ENCODE data around the gene ZBED4. TPM values are rescaled to one million over a fixed set of nuclear protein-coding genes. Genes with fewer than 3 reads are reported as not detected.
A peak's percentile ranks its signal among the peaks of the same experiment; 100 is the strongest.

Gene ZBED4
- total RNA-seq, 1 experiment from 2014 or later, result 29.2 TPM

- TF ChIP-seq, protein P1, sequence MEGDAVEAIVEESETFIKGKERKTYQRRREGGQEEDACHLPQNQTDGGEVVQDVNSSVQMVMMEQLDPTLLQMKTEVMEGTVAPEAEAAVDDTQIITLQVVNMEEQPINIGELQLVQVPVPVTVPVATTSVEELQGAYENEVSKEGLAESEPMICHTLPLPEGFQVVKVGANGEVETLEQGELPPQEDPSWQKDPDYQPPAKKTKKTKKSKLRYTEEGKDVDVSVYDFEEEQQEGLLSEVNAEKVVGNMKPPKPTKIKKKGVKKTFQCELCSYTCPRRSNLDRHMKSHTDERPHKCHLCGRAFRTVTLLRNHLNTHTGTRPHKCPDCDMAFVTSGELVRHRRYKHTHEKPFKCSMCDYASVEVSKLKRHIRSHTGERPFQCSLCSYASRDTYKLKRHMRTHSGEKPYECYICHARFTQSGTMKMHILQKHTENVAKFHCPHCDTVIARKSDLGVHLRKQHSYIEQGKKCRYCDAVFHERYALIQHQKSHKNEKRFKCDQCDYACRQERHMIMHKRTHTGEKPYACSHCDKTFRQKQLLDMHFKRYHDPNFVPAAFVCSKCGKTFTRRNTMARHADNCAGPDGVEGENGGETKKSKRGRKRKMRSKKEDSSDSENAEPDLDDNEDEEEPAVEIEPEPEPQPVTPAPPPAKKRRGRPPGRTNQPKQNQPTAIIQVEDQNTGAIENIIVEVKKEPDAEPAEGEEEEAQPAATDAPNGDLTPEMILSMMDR (IDR thresholded peaks at IDR 0.05), result no peak
- TF ChIP-seq TP53 (CRISPR knock-in tag; IDR thresholded peaks at IDR 0.05) (no peak), TEAD4 (CRISPR knock-in tag; IDR thresholded peaks at IDR 0.05) (no peak)
- TF ChIP-seq, protein P2, sequence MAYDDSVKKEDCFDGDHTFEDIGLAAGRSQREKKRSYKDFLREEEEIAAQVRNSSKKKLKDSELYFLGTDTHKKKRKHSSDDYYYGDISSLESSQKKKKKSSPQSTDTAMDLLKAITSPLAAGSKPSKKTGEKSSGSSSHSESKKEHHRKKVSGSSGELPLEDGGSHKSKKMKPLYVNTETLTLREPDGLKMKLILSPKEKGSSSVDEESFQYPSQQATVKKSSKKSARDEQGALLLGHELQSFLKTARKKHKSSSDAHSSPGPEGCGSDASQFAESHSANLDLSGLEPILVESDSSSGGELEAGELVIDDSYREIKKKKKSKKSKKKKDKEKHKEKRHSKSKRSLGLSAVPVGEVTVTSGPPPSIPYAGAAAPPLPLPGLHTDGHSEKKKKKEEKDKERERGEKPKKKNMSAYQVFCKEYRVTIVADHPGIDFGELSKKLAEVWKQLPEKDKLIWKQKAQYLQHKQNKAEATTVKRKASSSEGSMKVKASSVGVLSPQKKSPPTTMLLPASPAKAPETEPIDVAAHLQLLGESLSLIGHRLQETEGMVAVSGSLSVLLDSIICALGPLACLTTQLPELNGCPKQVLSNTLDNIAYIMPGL (CRISPR knock-in tag; IDR thresholded peaks at IDR 0.05), result no peak
Measured at GRCh38 chr22:49878206-49878605, 24.6 kb downstream of the ZBED4 start (continued).

GRCh38 chr22:49879871-49880270, 26.2 kb downstream of the ZBED4 start:
- Mint-ChIP-seq H3K36me3 (peaks cover 54% of the 10 kb centered on the region), H3K27ac (peak overlapping the region; percentile 78), H3K27me3 (ENCODE audit: low read depth) (no peaks in the 10 kb centered on the region), H3K4me1 (peaks cover 9% of the 10 kb centered on the region), H3K9me3 (peaks cover 8% of the 10 kb centered on the region), H3K4me3 (no peak overlapping the region)
- TF ChIP-seq ZNF396 (CRISPR knock-in tag; IDR thresholded peaks at IDR 0.05; ENCODE audit: borderline replicate concordance) (no peak), MXD4 (CRISPR knock-in tag; IDR thresholded peaks at IDR 0.05; ENCODE audit: borderline replicate concordance) (no peak), NFYB (CRISPR knock-in tag; conservative IDR thresholded peaks at IDR 0.05; ENCODE audit: low read depth) (no peak), ZBTB21 (CRISPR knock-in tag; IDR thresholded peaks at IDR 0.05; ENCODE audit: borderline replicate concordance) (no peak), JUN (CRISPR knock-in tag; IDR thresholded peaks at IDR 0.05) (no peak), PRRX2 (CRISPR knock-in tag; IDR thresholded peaks at IDR 0.05) (no peak), FOXK1 (CRISPR knock-in tag; IDR thresholded peaks at IDR 0.05) (no peak), NR3C1 (CRISPR knock-in tag; conservative IDR thresholded peaks at IDR 0.05; ENCODE audit: low read depth) (no peak), NR2C2 (CRISPR knock-in tag; IDR thresholded peaks at IDR 0.05) (no peak), ETV6 (CRISPR knock-in tag; IDR thresholded peaks at IDR 0.05) (no peak), ZNF416 (CRISPR knock-in tag; IDR thresholded peaks at IDR 0.05) (no peak), NFE2L1 (CRISPR knock-in tag; IDR thresholded peaks at IDR 0.05) (no peak), RORB (CRISPR knock-in tag; IDR thresholded peaks at IDR 0.05) (no peak), MYBL2 (CRISPR knock-in tag; IDR thresholded peaks at IDR 0.05) (no peak), CREB1 (CRISPR knock-in tag; IDR thresholded peaks at IDR 0.05) (no peak)
- TF ChIP-seq, protein P3, sequence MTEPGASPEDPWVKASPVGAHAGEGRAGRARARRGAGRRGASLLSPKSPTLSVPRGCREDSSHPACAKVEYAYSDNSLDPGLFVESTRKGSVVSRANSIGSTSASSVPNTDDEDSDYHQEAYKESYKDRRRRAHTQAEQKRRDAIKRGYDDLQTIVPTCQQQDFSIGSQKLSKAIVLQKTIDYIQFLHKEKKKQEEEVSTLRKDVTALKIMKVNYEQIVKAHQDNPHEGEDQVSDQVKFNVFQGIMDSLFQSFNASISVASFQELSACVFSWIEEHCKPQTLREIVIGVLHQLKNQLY (CRISPR knock-in tag; IDR thresholded peaks at IDR 0.05), result no peak
- TF ChIP-seq, protein P4, sequence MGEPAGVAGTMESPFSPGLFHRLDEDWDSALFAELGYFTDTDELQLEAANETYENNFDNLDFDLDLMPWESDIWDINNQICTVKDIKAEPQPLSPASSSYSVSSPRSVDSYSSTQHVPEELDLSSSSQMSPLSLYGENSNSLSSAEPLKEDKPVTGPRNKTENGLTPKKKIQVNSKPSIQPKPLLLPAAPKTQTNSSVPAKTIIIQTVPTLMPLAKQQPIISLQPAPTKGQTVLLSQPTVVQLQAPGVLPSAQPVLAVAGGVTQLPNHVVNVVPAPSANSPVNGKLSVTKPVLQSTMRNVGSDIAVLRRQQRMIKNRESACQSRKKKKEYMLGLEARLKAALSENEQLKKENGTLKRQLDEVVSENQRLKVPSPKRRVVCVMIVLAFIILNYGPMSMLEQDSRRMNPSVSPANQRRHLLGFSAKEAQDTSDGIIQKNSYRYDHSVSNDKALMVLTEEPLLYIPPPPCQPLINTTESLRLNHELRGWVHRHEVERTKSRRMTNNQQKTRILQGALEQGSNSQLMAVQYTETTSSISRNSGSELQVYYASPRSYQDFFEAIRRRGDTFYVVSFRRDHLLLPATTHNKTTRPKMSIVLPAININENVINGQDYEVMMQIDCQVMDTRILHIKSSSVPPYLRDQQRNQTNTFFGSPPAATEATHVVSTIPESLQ (CRISPR knock-in tag; IDR thresholded peaks at IDR 0.05), result no peak
- ATAC-seq, result no peak
- ChIA-PET POLR2A (no interaction called here), CTCF (interaction anchor here (0.6 to 1.1 kb wide), 2 partner anchors 269 to 782 kb away, joined by 3 to 5 read pairs; no protein-coding TSS in a partner anchor)
- DNase-seq (ENCODE audit: low spot score), result no peak
